GOT3 (cell line): ENCODE data around the gene OTOF.
"Not testable (repeated sequence)": the region's sequence is repeated elsewhere in the genome, so short reads cannot be mapped to it uniquely, and the experiment has no call there.

Experiments used
- DNase-seq: peaks from one replicate; lab custom pipeline; 2025; ENCODE audit warnings: mixed read lengths; lab: John Stamatoyannopoulos, UW

OTOF gene

GRCh38 chr2:26480566-26481423, 2.9 kb upstream of the OTOF start:
- DNase-seq: no peak

GRCh38 chr2:26479789-26480565, 2.1 kb upstream of the OTOF start:
- DNase-seq: no peak

GRCh38 chr2:26479131-26479788, 1.3 kb upstream of the OTOF start:
- DNase-seq: no peak

GRCh38 chr2:26478366-26478765, 442 bp upstream of the OTOF start:
- no peak for DNase-seq

- no peak for DNase-seq
Observed at GRCh38 chr2:26477126-26477910, 606 bp downstream of the OTOF start.

- no peak for DNase-seq
Observed at GRCh38 chr2:26475832-26476501, 2.0 kb downstream of the OTOF start.

GRCh38 chr2:26475037-26475436, 2.9 kb downstream of the OTOF start:
- DNase-seq: no peak

GRCh38 chr2:26474261-26474785, 3.6 kb downstream of the OTOF start:
- no peak for DNase-seq

- DNase-seq: no peak
Observed at GRCh38 chr2:26473796-26474195, 4.1 kb downstream of the OTOF start.

- no peak for DNase-seq
Observed at GRCh38 chr2:26472821-26473655, 4.9 kb downstream of the OTOF start.

GRCh38 chr2:26471766-26472706, 5.9 kb downstream of the OTOF start:
- no peak for DNase-seq

- no peak for DNase-seq
Observed at GRCh38 chr2:26471289-26471688, 6.6 kb downstream of the OTOF start.

GRCh38 chr2:26470601-26471260, 7.2 kb downstream of the OTOF start:
- DNase-seq: no peak

GRCh38 chr2:26469955-26470354, 8.0 kb downstream of the OTOF start:
- no peak for DNase-seq

GRCh38 chr2:26469092-26469710, 8.7 kb downstream of the OTOF start:
- DNase-seq: no peak

GRCh38 chr2:26468544-26468943, 9.4 kb downstream of the OTOF start:
- not testable (repeated sequence) for DNase-seq

- DNase-seq: no peak
Observed at GRCh38 chr2:26466662-26467310, 11.1 kb downstream of the OTOF start.
